ENCODE measurements around the gene RBMS1.

GRCh38 chr2:160289126-160289525 is 204.5 kb downstream of the RBMS1 start:
- TF ChIP-seq CTCF (conservative IDR thresholded peaks at IDR 0.05; ENCODE audit: low read length) (no peak), EZH2phosphoT487 (IDR thresholded peaks at IDR 0.05; ENCODE audit: borderline replicate concordance) (no peak)
